HG03097 (cell line): ENCODE measurements around the gene GRIN1.
A peak's percentile ranks its signal among the peaks of the same experiment; 100 is the strongest.
"Not testable (repeated sequence)": the region's sequence is repeated elsewhere in the genome, so short reads cannot be mapped to it uniquely, and the experiment has no call there.

Experiments
- ATAC-seq: cut with Tn5 transposase; IDR thresholded peaks from one replicate; pipeline ENCODE4 v1.9.1; 2021; ENCODE audit not compliant: unreplicated experiment, low FRiP score

GRIN1 gene

GRCh38 chr9:137127301-137128157, 11.4 kb upstream of the GRIN1 start:
- ATAC-seq = no peak

GRCh38 chr9:137128158-137128861, 10.6 kb upstream of the GRIN1 start:
- no peak for ATAC-seq

GRCh38 chr9:137128862-137129455, 10.0 kb upstream of the GRIN1 start:
- no peak for ATAC-seq

DNA sequence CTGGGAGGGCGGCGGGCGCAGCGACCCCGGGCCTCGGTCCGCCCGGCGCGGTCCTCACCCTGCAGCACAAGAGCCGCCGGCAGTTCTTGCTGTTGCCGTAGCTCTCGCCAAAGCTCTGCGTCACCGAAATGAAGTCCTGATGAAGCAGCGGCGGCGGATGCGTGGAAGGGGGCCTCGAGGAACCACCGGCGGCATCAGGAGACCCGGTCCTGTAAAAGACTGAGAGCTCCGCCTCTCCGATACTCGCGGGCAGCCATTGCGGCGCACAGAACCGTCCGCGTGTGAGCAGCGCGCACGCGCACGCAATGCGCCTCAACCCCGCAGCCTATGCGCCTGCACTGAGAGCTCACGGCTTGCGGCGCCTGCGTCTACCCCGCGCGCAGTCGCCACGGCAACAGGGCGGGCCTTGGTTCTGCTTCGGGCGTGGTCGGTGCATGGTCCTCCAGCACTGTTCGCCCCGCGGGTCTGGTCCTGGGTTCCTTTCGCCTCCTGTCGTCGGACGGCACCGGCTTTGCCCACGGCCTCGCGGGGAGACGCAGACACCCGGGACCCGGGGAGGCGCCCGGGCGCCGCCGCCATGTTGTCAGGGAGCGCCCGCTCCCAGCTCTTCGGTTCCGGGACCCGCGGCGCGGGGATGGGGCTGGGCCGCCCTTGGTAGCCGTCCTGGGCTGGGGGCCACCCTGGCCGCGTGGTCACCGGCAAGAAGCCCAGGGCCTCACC, 9.3 kb upstream of the GRIN1 start:
- ATAC-seq = peak; percentile 70

GRCh38 chr9:137130176-137130755, 8.7 kb upstream of the GRIN1 start:
- peak; percentile 18 for ATAC-seq

DNA sequence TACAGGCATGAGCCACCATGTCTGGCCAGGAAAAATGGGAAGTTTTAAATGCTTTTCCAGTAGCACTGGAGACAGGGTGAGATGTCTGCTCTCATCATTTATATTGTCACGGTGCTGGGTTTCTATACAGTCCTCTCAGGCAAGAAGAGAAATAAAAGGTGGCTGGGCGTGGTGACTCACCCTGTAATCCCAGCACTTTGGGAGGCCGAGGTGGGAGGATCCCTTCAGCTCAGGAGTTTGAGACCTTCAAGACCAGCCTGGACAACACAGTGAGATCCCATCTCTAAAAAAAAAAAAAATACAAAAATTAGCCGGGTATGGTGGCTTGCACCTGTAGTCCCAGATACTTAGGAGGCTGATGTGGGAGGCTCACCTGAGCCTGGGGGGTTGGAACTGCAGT, 4.8 kb upstream of the GRIN1 start:
- ATAC-seq = no peak

- ATAC-seq = not testable (repeated sequence)
Observed at GRCh38 chr9:137135154-137135553, 3.8 kb upstream of the GRIN1 start.

DNA sequence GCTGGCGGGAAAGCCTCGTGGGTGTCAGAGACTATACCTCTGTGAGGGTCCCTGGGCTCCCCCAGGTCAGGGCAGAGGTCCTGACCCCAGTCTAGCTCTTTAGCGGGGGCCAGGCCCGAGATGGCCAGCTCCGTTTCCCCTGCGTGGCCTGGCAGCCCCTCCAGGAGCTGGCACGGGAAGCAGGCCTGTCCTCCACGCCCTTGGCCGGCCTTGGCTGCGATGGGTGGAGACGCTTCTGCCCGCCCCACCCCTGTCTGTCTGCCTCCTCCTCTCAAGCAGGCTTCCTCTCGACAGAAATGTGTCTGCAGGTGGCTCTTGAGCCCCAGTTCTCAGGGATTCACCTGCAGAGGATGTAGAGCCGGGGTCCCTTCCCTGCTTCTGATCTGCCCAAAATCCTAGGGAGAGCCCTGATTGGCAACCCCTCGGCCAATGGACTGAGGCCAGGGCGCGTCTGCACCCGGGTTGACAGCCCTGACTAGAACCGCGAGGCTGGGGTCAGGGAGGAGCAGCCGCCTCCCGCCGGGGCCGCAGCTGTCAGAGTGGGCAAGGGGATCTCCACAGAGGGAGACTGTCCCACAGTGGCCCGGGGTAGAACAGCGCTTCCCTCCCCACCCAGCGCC, 2.6 kb upstream of the GRIN1 start:
- no peak for ATAC-seq

GRCh38 chr9:137136881-137137607, 1.9 kb upstream of the GRIN1 start:
- ATAC-seq = no peak

DNA sequence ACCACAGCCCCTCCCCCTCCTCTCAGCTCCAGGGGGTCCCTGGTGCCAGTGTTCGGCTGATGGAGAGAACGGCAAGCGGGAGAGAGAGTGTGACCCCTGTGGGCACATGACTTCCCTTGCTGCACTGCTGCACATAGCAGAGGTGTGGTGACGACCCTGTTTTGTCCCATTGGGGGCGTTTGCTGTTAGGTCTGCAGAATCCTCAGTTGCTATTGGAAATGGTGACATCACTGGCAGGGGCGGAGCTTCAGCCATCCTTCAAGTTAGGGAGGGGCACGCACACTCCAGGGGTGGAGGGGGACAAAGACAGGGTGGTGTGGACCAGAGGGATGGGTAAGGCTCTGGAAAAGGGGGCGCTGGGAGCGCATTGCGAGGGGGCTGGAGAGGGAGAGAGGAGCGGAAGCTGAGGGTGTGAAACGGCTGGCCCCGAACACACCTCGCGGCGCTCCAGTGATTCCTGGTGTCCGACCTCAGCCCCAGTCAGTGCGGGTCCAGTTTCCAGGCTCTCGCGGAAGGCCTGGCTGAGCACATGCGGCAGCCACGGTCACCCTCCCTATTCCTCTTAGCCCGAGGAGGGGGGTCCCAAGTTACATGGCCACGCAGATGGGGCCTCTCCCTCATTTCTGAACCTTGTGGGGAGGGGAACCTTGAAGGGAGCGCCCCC, 764 bp upstream of the GRIN1 start:
- no peak for ATAC-seq

GRCh38 chr9:137139468-137140150, 655 bp downstream of the GRIN1 start:
- ATAC-seq = no peak

DNA sequence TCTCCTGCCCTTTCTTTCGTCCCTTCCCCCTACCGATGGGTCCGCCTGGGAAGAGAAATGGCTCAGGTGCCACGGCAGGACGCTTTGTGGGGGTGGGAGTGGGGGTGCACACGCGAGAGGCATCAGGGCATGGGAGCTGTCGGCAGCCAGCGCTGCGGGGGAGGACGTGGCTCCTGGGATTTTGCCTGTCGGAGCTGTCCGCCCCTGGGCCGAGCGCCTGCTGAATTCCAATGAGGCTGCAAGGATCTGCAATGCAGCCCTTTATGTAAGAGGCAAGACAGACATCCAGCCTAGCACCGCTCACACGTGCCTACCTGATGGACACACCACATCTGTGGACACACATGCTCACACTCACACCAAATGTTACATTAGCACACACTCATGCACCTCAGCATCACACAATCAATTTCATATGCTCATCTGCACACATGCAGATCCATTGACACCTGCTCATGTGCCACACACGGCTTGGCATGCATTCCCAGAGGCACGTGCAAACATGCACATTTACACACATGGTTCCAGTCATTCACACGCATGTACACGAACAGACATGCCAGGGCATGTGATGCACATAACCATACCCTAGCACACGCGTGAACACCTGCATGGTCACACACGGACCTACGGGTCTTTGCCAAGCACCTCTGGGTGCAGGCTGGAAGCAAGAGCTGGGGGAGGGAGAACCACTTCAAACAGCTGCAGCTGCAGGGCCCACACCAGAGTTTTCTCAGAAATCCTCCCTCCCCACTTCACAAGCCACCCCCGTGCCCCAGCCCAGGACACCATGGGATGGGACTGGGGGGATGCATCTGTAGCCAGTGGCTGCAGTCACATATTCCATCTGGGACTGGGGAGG, 1.4 kb downstream of the GRIN1 start:
- ATAC-seq = no peak

DNA sequence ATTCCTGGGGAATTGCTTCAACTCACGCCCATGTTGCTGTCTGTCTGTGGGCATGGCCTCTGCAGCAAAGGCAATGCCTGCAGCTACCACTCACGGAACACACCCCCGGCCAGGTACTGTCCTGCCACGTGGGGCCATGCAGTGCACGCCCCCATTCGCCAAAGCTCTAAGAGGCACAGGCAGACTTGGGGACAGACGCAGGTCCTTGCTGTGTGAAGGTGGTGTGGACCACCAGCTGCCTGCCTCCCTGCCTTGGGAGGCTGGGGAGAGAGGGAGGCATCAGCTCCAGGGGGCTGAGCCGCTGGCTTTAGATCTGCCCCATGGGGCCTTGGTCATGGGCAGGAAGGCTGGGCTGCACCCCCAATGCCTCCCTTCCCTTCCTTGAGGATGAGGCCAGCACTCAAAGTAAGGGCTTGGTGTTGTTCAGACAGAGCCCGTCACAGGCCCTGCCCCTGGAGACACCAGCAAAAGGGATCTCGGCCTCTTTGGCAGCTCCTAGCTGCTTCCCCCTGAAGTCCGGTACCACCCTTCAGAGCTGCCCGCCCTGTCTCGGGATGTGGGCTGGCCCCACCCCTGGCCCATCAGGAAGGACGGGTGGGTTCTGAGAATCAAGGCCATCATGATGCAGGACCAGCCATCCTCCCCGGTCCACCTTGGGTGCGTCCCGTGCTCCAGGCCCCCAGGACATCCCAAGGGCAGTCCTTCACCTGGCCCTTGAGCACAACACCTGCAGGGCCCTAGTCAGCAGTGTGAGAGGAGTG, 2.3 kb downstream of the GRIN1 start:
- no peak for ATAC-seq

DNA sequence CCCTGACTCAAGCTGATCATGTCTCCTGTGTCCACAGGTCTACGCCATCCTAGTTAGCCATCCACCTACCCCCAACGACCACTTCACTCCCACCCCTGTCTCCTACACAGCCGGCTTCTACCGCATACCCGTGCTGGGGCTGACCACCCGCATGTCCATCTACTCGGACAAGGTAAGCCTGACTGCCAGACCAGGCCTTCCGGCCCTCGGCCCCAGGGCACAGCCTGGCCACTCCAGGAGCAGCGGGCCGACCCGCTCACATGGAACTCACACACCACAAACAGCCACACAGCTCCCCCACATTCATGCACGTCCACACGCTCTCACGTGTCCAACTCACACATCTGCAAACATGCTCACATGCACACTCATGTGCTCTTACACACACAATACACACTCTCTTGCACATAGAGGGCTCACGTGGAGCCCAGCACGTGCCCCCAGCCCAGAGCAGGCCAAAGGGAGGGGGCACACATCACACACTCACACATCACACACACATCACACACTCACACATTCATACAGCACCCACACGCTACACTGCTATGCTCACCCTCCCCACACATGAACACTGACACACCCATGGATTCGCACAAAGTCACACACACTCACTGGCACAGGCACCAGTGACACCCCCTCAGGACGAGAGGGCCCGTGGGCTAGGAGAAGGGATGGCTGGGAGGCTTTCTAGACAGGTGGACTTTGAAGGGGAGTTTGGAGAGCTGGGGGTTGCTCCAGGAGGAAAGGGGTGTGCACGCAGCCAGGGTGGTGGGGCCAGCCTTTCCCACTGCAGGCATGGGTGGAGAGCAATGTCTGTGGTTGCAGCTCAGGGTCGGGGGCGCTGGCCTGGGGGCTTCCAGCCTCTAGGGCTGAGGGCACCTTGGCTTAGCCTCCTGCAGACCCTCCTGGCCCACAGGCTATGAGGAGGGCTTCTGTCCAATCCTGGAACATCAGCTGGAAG, 3.3 kb downstream of the GRIN1 start:
- ATAC-seq = no peak

DNA sequence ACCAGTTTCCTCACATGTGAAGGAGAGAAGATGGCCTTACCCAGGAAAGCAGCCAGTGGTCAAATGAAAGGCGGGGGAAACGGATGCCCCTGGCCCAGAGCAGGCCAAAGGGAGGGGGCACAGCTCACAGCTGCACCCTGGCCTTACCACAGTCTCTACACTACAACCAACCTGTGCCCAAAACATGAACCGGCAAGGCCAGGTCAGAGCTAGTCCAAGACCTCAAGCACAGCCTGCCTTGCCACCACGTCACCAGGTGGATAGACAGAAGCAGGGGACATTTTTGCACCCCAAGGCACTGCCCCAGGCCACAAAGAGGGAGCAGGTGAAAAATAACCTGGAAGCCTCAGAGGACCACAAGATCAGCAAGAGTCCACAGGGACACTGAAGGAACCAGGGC, 4.5 kb downstream of the GRIN1 start:
- ATAC-seq = no peak
